Left cardiac atrium (tissue), 4 donors: ENCODE measurements around the gene ROR2. TPM values are rescaled to one million over a fixed set of nuclear protein-coding genes. Genes with fewer than 3 reads are reported as not detected.

Experiments used
- ATAC-seq, 2 donors: fragments of 200-7000 bp; cut with Tn5 transposase; one replicate each; pipeline ENCODE4 v1.9.1; 2020; ENCODE audit warnings: mild to moderate bottlenecking in 2 of 2, moderate library complexity in 2 of 2
- DNase-seq: peaks from one replicate; pipeline ENCODE4 v3.0.0-alpha.2; 2020
- intact Hi-C, 2 donors: fragments of 100-400 bp; cut with DNase I; formaldehyde crosslinking; loops; one replicate each; pipeline versions ENCODE4 v1.14.1 to v1.15.1; 2022 to 2023
- total RNA-seq, 2 donors: library from RNA; stranded (reverse); fragmentation: NEBNext Ultra II Directional; extraction: Animal tissue kit (Norgen Biotek cat#: 25700); gene quantifications; one replicate each; pipeline ENCODE4 v1.2.1, GENCODE V29; 2021
- donor health status: DM: no; HTN: yes; CAD: no.
- donor health status: DM: no; HTN: yes; CAD: no; lungs with severe emphysema.
- donor health status: DM: yes; HTN: yes; CAD: no.
- donor health status: Dilated cardiomyopathy.

Gene ROR2
- total RNA-seq, 2 donors from 2014 or later: 18.0 to 25.4 TPM

- DNase-seq (peak; percentile 86), ATAC-seq (peak; percentile 83 to 92)
- intact Hi-C loops: loop anchor here in 1 of 2 donors (5.0 kb wide), 2 partner anchors 36 to 109 kb away; no protein-coding TSS in a partner anchor
These were observed 111.9 kb downstream of the ROR2 start for GRCh38 chr9:91837981-91838731.

GRCh38 chr9:91836515-91836914, 113.5 kb downstream of the ROR2 start:
- DNase-seq: peak; percentile 53
- intact Hi-C loops: loop anchor here in 1 of 2 donors (5.0 kb wide), 2 partner anchors 34 to 111 kb away; no protein-coding TSS in a partner anchor
- peak; percentile 46 to 54 for ATAC-seq

GRCh38 chr9:91835632-91836031, 114.4 kb downstream of the ROR2 start:
- DNase-seq: no peak
- intact Hi-C loops: loop anchor here in 1 of 2 donors (5.0 kb wide), 2 partner anchors 33 to 112 kb away; no protein-coding TSS in a partner anchor
- no peak for ATAC-seq

GRCh38 chr9:91835216-91835615, 114.8 kb downstream of the ROR2 start:
- DNase-seq (no peak), ATAC-seq (no peak)
- intact Hi-C loops: loop anchor here in 1 of 2 donors (5.0 kb wide), 2 partner anchors 33 to 112 kb away; no protein-coding TSS in a partner anchor

- intact Hi-C loops: loop anchor here in 1 of 2 donors (5.0 kb wide), 2 partner anchors 32 to 113 kb away; no protein-coding TSS in a partner anchor
- DNase-seq: no peak
- ATAC-seq: no peak
These were observed 115.3 kb downstream of the ROR2 start for GRCh38 chr9:91834740-91835139.

- intact Hi-C loops: no loop called here
- ATAC-seq (no peak), DNase-seq (no peak)
These were observed 116.2 kb downstream of the ROR2 start for GRCh38 chr9:91833878-91834255.

- intact Hi-C loops: no loop called here
- ATAC-seq (no peak), DNase-seq (no peak)
These were observed 116.7 kb downstream of the ROR2 start for GRCh38 chr9:91833096-91833877.

GRCh38 chr9:91832322-91832721, 117.7 kb downstream of the ROR2 start:
- intact Hi-C loops: no loop called here
- DNase-seq: no peak
- ATAC-seq: no peak

- intact Hi-C loops: no loop called here
- ATAC-seq: no peak
- no peak for DNase-seq
These were observed 124.2 kb downstream of the ROR2 start for GRCh38 chr9:91825866-91826265.

GRCh38 chr9:91825422-91825821, 124.6 kb downstream of the ROR2 start:
- ATAC-seq (peak in 1 of 2 donors; percentile 12), DNase-seq (no peak)
- intact Hi-C loops: no loop called here

- no peak for DNase-seq
- peak; percentile 50 to 63 for ATAC-seq
- intact Hi-C loops: no loop called here
These were observed 125.3 kb downstream of the ROR2 start for GRCh38 chr9:91824601-91825305.

- DNase-seq (no peak), ATAC-seq (no peak)
- intact Hi-C loops: no loop called here
These were observed 125.9 kb downstream of the ROR2 start for GRCh38 chr9:91824151-91824550.

- no peak for ATAC-seq
- no peak for DNase-seq
- intact Hi-C loops: no loop called here
These were observed 128.8 kb downstream of the ROR2 start for GRCh38 chr9:91820949-91821880.

- no peak for ATAC-seq
- intact Hi-C loops: no loop called here
- no peak for DNase-seq
These were observed 129.8 kb downstream of the ROR2 start for GRCh38 chr9:91820126-91820750.

GRCh38 chr9:91818647-91819403, 131.2 kb downstream of the ROR2 start:
- intact Hi-C loops: no loop called here
- no peak for DNase-seq
- ATAC-seq: no peak

GRCh38 chr9:91818225-91818585, 131.8 kb downstream of the ROR2 start:
- DNase-seq: no peak
- peak in 1 of 2 donors; percentile 14 for ATAC-seq
- intact Hi-C loops: no loop called here

- DNase-seq (no peak), ATAC-seq (peak in 1 of 2 donors; percentile 28)
- intact Hi-C loops: no loop called here
These were observed 132.4 kb downstream of the ROR2 start for GRCh38 chr9:91817493-91818224.
